Measurements from ENCODE around the gene ELAPOR2.

Gene ELAPOR2

GRCh38 chr7:87032604-87033339, 26.7 kb downstream of the ELAPOR2 start:
- no peak overlapping the region for H3K4me3 Mint-ChIP-seq
- peaks cover 39% of the 10 kb centered on the region for H3K9me3 Mint-ChIP-seq
- DNase-seq: no peak
- peaks cover 13% of the 10 kb centered on the region for H3K36me3 Mint-ChIP-seq (ENCODE audit: low read depth)
- H3K4me1 Mint-ChIP-seq: peaks cover 8% of the 10 kb centered on the region
- H3K27ac Mint-ChIP-seq: no peak overlapping the region
- TF ChIP-seq CTCF (IDR thresholded peaks at IDR 0.05): no peak
- H3K27me3 Mint-ChIP-seq (ENCODE audit: low read depth, poor library complexity): no peaks in the 10 kb centered on the region

- H3K9me3 Mint-ChIP-seq: peaks cover 45% of the 10 kb centered on the region
- no peak overlapping the region for H3K27ac Mint-ChIP-seq
- DNase-seq: no peak
- H3K4me3 Mint-ChIP-seq: no peak overlapping the region
- no peaks in the 10 kb centered on the region for H3K27me3 Mint-ChIP-seq (ENCODE audit: low read depth, poor library complexity)
- H3K4me1 Mint-ChIP-seq: no peaks in the 10 kb centered on the region
- H3K36me3 Mint-ChIP-seq (ENCODE audit: low read depth): peaks cover 19% of the 10 kb centered on the region
- TF ChIP-seq CTCF (IDR thresholded peaks at IDR 0.05): no peak
These were observed 30.4 kb downstream of the ELAPOR2 start for GRCh38 chr7:87029078-87029477.

- TF ChIP-seq CTCF (IDR thresholded peaks at IDR 0.05): no peak
- no peaks in the 10 kb centered on the region for H3K4me1 Mint-ChIP-seq
- H3K9me3 Mint-ChIP-seq: peaks cover 49% of the 10 kb centered on the region
- H3K27ac Mint-ChIP-seq: no peak overlapping the region
- no peak for DNase-seq
- peaks cover 22% of the 10 kb centered on the region for H3K36me3 Mint-ChIP-seq (ENCODE audit: low read depth)
- no peak overlapping the region for H3K4me3 Mint-ChIP-seq
- H3K27me3 Mint-ChIP-seq (ENCODE audit: low read depth, poor library complexity): no peaks in the 10 kb centered on the region
These were observed 30.8 kb downstream of the ELAPOR2 start for GRCh38 chr7:87028636-87029035.

- Mint-ChIP-seq H3K4me1 (no peaks in the 10 kb centered on the region), H3K9me3 (peaks cover 53% of the 10 kb centered on the region), H3K27ac (no peak overlapping the region), H3K27me3 (ENCODE audit: low read depth, poor library complexity) (no peaks in the 10 kb centered on the region), H3K4me3 (no peak overlapping the region), H3K36me3 (ENCODE audit: low read depth) (peaks cover 22% of the 10 kb centered on the region)
- no peak for DNase-seq
- no peak for TF ChIP-seq CTCF (IDR thresholded peaks at IDR 0.05)
These were observed 31.6 kb downstream of the ELAPOR2 start for GRCh38 chr7:87027900-87028299.

- no peak overlapping the region for H3K27ac Mint-ChIP-seq
These were observed 38.2 kb downstream of the ELAPOR2 start for GRCh38 chr7:87021285-87021684.

More at GRCh38 chr7:87021285-87021684, 38.2 kb downstream of the ELAPOR2 start:
- peaks cover 22% of the 10 kb centered on the region for H3K9me3 Mint-ChIP-seq
- H3K27me3 Mint-ChIP-seq (ENCODE audit: low read depth, poor library complexity): no peaks in the 10 kb centered on the region
- no peak overlapping the region for H3K4me3 Mint-ChIP-seq
- no peak for DNase-seq
- no peak for TF ChIP-seq CTCF (IDR thresholded peaks at IDR 0.05)
- H3K36me3 Mint-ChIP-seq (ENCODE audit: low read depth): peaks cover 26% of the 10 kb centered on the region
- no peaks in the 10 kb centered on the region for H3K4me1 Mint-ChIP-seq
